Tibial artery (tissue), 4 donors: ENCODE measurements around the gene IRGM.
"Not testable (repeated sequence)": the region's sequence is repeated elsewhere in the genome, so short reads cannot be mapped to it uniquely, and the experiment has no call there.

Experiments
- DNase-seq, 2 donors: peaks; one replicate each; pipeline ENCODE4 v3.0.0-alpha.2; 2019
- H3K27ac ChIP-seq, 2 donors: fragments of 200-600 bp; sonication (generic) in 1 of 2; 1 replicate in 1 of 2; 2 replicates in 1 of 2; pipeline ENCODE4 v1.5.1; 2018 to 2019; ENCODE audit warnings: mild to moderate bottlenecking in 1 of 2
- H3K27me3 ChIP-seq, 2 donors: fragments of 200-600 bp; sonication (generic) in 1 of 2; one replicate each; pipeline versions ENCODE4 v1.5.1 to v1.6.0; 2016 to 2019
- H3K36me3 ChIP-seq, 3 donors: fragments of 200-600 bp; sonication (generic) in 2 of 3; one replicate each; pipeline ENCODE4 v1.5.1; 2016 to 2019; ENCODE audit warnings: mild to moderate bottlenecking in 2 of 3
- H3K4me1 ChIP-seq, 4 donors: fragments of 200-600 bp; sonication (generic) in 2 of 4; 1 replicate in 3 of 4; 2 replicates in 1 of 4; pipeline ENCODE4 v1.5.1; 2016 to 2019
- H3K4me3 ChIP-seq, 2 donors: fragments of 200-600 bp; sonication (generic) in 1 of 2; 1 replicate in 1 of 2; 2 replicates in 1 of 2; pipeline ENCODE4 v1.5.1; 2018 to 2019; ENCODE audit warnings: mild to moderate bottlenecking in 2 of 2
- H3K9me3 ChIP-seq, 3 donors: fragments of 200-600 bp; sonication (generic) in 1 of 3; one replicate each; pipeline ENCODE4 v1.5.1; 2016 to 2019
- intact Hi-C: fragments of 100-400 bp; cut with DNase I; formaldehyde crosslinking; loops from one replicate; pipeline ENCODE4 v1.15.0; 2023; ENCODE audit warnings: low total_unique reads
- TF ChIP-seq, protein P1 (sequence below), 2 experiments: fragments of 200-600 bp in 1 of 2; fragments of 450-650 bp in 1 of 2; IDR thresholded peaks; one replicate each; pipeline ENCODE4 v1.5.1; 2017 to 2019; ENCODE audit warnings: antibody characterized with exemption in 2 of 2, mild to moderate bottlenecking in 1 of 2, moderate library complexity in 1 of 2

Gene IRGM

DNA sequence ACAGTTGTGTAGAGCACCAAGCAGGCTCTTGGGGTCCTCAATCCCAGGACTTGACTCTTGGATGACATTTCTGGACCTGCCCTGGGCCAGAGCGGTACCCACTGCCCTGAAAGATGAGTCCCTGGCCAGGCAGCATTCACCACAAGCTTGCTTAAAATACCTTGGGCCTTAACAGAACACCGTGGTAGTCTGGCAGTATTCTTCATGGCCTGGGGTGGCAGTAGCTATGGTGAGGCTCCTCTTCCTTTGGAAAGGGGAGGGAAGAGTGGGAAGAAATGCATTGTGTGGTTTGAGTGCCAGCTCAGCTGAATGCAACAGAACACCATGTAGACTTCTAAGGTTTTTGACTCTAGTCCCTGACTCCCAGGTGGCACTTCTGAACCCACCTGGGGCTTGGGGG lies 29.4 kb upstream of the IRGM start:
- no peaks in the 10 kb centered on the region for H3K36me3 ChIP-seq
- peaks cover 0 to 11% (median 7%) of the 10 kb centered on the region in 3 donors for H3K9me3 ChIP-seq
- DNase-seq, result no peak
- TF ChIP-seq, protein P1, sequence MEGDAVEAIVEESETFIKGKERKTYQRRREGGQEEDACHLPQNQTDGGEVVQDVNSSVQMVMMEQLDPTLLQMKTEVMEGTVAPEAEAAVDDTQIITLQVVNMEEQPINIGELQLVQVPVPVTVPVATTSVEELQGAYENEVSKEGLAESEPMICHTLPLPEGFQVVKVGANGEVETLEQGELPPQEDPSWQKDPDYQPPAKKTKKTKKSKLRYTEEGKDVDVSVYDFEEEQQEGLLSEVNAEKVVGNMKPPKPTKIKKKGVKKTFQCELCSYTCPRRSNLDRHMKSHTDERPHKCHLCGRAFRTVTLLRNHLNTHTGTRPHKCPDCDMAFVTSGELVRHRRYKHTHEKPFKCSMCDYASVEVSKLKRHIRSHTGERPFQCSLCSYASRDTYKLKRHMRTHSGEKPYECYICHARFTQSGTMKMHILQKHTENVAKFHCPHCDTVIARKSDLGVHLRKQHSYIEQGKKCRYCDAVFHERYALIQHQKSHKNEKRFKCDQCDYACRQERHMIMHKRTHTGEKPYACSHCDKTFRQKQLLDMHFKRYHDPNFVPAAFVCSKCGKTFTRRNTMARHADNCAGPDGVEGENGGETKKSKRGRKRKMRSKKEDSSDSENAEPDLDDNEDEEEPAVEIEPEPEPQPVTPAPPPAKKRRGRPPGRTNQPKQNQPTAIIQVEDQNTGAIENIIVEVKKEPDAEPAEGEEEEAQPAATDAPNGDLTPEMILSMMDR (IDR thresholded peaks at IDR 0.05), result no peak
- no peak overlapping the region for H3K27ac ChIP-seq
- no peak overlapping the region for H3K4me3 ChIP-seq
- intact Hi-C loops, result no loop called here
- no peaks in the 10 kb centered on the region for H3K27me3 ChIP-seq
- no peaks in the 10 kb centered on the region for H3K4me1 ChIP-seq

DNA sequence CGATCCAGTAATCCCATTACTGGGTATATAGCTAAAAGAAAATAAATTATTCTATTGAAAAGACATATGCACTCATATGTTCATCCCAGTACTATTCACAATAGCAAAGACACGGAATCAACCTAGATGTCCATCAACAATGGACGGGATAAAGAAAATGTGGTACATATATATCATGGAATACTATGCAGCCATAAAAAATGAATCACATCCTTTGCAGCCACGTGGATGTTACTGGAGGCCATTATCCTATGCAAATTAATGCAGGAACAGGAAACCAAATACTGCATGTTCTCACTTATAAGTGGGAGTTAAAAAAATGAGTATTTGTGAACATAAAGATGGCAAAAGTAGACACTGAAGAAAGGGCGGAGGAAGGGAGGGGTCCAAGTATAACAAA lies 16.6 kb upstream of the IRGM start:
- Histone ChIP-seq H3K4me1 (no peaks in the 10 kb centered on the region), H3K9me3 (peaks cover 0 to 9% (median 3%) of the 10 kb centered on the region in 3 donors), H3K36me3 (no peaks in the 10 kb centered on the region), H3K27me3 (no peaks in the 10 kb centered on the region), H3K4me3 (no peak overlapping the region), H3K27ac (no peak overlapping the region)
- DNase-seq, result no peak
- intact Hi-C loops, result no loop called here
- TF ChIP-seq, protein P1 (IDR thresholded peaks at IDR 0.05), result no peak

DNA sequence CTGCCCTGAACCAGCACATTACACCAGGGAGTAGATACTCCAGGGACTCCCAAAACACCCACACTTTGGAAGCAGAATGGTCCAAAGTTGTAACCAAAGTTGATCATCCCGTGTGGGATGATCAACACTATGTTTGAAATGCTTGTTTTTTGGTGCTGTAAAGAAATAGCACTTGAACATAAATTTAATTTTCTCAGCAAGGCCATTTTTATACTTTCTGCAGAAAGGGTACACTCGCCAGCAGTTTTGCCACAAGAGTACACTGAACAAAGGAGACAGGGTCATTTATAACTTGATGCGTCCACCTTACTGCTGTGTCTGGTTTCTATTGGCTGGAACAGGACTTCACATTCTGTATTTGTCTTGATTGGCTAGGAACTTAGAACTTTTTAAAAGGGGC lies 14.5 kb upstream of the IRGM start:
- DNase-seq, H3K36me3 ChIP-seq, H3K9me3 ChIP-seq, H3K27ac ChIP-seq, H3K4me1 ChIP-seq, intact Hi-C loops, H3K27me3 ChIP-seq, H3K4me3 ChIP-seq: not testable (repeated sequence)

DNA sequence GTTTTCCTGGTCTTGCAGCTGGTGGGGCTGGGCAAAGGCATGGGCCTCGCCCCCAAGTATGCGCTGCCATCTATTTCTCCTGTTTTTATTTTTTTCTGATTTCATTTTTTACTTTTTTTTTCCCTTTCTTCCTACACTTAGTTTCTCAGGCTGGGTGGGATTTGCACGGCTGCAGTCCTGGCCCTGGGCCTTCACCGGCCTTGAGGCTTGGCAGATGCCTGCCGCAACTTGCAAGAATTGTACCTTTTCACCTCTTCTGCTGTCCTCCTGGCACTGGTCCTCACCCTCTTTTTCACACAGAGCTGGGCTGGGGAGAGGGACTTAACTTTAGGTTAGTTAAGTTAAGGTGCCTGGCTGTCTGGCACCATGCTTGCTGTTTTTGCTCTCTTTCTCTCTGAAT lies 10.3 kb upstream of the IRGM start:
- intact Hi-C loops, result no loop called here
- TF ChIP-seq, protein P1 (IDR thresholded peaks at IDR 0.05), result no peak
- H3K27ac ChIP-seq, result no peak overlapping the region
- H3K4me1 ChIP-seq, result no peaks in the 10 kb centered on the region
- no peaks in the 10 kb centered on the region for H3K36me3 ChIP-seq
- no peak for DNase-seq
- peaks cover 0 to 9% (median 3%) of the 10 kb centered on the region in 3 donors for H3K9me3 ChIP-seq
- H3K27me3 ChIP-seq, result no peaks in the 10 kb centered on the region
- H3K4me3 ChIP-seq, result no peak overlapping the region

DNA sequence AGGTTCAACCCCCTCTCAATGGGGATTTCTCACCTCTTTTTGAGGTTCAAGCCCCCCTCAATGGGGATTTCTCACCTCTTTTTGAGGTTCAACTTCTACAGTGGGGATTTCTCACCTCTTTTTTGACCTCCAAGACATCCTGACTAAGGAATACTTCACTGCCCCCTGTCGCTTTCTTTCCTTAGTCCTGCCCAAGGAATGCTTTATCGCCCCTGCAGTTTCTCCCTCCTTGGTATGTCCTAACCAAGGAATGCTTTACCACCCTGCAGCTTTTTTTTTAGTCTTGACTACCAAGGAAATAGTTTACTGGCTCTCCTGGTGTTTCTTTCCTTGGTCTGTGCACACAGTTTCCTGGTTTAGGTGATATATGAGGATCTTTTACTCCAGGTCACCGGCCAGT lies 9.6 kb upstream of the IRGM start:
- Histone ChIP-seq H3K27ac (no peak overlapping the region), H3K27me3 (no peaks in the 10 kb centered on the region), H3K36me3 (no peaks in the 10 kb centered on the region), H3K4me1 (no peaks in the 10 kb centered on the region), H3K9me3 (peaks cover 0 to 5% (median 0%) of the 10 kb centered on the region in 3 donors), H3K4me3 (no peak overlapping the region)
- intact Hi-C loops, result no loop called here
- no peak for DNase-seq
- TF ChIP-seq, protein P1 (IDR thresholded peaks at IDR 0.05), result no peak

DNA sequence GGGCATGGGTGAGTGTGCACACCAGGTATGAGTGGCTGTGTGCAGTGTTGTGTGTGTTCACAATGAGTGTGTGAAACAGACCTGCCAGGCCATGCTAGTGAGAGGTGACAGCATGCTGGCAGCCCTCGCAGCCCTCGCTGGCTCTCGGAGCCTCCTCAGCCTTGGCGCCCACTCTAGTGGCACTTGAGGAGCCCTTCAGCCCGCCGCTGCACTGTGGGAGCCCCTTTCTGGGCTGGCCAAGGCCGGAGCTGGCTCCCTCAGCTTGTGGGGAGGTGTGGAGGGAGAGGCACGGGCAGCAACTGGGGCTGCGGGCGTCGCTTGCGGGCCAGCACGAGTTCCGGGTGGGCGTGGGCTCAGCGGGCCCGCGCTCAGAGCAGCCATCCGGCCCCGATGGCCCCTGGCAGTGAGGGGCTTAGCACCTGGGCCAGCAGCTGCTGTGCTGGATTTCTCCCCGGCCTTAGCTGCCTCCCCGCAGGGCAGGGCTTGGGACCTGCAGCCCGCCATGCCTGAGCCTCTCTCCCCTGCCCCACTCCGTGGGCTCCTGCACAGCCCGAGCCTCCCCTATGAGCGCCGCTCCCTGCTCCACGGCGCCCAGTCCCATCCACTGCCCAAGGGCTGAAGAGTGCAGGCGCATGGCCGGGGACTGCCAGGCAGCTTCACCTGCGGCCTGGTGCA lies 999 bp upstream of the IRGM start:
- DNase-seq, H3K4me3 ChIP-seq, H3K4me1 ChIP-seq, H3K27me3 ChIP-seq, intact Hi-C loops, H3K27ac ChIP-seq, H3K9me3 ChIP-seq, H3K36me3 ChIP-seq: not testable (repeated sequence)
